Left ventricle myocardium inferior (tissue), 1 donor: ENCODE measurements around the gene TLL2. TPM values are rescaled to one million over a fixed set of nuclear protein-coding genes. Genes with fewer than 3 reads are reported as not detected.

Source experiments
- DNase-seq: peaks from one replicate; pipeline ENCODE4 v3.0.0-alpha.2; 2020
- H3K27ac ChIP-seq: fragments of 200-600 bp; replicated peaks from 2 replicates; pipeline ENCODE4 v1.8.0; 2021
- H3K27me3 ChIP-seq: fragments of 200-600 bp; 2 replicates; pipeline ENCODE4 v1.8.0; 2021; ENCODE audit warnings: low read depth
- H3K36me3 ChIP-seq: fragments of 200-600 bp; 2 replicates; pipeline ENCODE4 v1.8.0; 2021
- H3K4me1 ChIP-seq: fragments of 200-600 bp; 2 replicates; pipeline ENCODE4 v1.8.0; 2021
- H3K4me3 ChIP-seq: fragments of 200-600 bp; 2 replicates; pipeline ENCODE4 v1.8.0; 2021; ENCODE audit warnings: mild to moderate bottlenecking, moderate library complexity
- H3K9me3 ChIP-seq: fragments of 200-600 bp; replicated peaks from 2 replicates; pipeline ENCODE4 v1.8.0; 2021
- CTCF ChIP-seq: fragments of 200-600 bp; IDR thresholded peaks from 2 replicates; pipeline ENCODE4 v1.8.0; 2021; ENCODE audit warnings: antibody characterized with exemption, mild to moderate bottlenecking, borderline replicate concordance
- intact Hi-C: fragments of 100-400 bp; cut with micrococcal nuclease; formaldehyde crosslinking; loops from one replicate; pipeline ENCODE4 v1.11.0; 2022
- total RNA-seq: library from RNA; stranded (reverse); fragmentation: NEBNext Ultra II Directional; extraction: Animal tissue kit (Norgen Biotek cat#: 25700); gene quantifications from one replicate; pipeline ENCODE4 v1.2.1, GENCODE V29; 2021
- donor health status: DM: no; HTN: yes; CAD: no; lungs with severe emphysema.

TLL2 gene
- total RNA-seq, 1 donor from 2014 or later = 7.0 TPM

DNA sequence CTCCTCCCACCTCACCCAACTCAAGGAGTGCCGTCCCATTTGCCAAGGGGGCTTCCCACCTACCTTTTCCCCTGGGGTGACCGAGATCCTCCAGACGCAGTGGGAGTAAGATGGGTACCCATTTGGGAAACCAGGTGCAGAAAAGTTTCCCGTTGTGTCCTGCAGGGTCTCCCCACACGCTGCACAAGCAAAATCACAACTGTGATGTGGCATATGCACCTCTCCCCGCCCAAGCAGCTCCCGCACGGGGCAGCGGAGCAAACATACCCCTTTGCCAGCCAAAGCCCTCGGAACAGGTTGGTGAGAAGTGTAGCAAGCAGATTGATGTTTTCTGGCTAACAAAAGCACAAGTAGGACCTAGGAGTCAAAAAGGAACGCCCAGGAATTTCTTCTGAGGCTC lies 103.4 kb downstream of the TLL2 start:
- Histone ChIP-seq H3K4me3 (no peak overlapping the region), H3K27ac (no peak overlapping the region), H3K27me3 (peaks cover 14% of the 10 kb centered on the region), H3K9me3 (no peaks in the 10 kb centered on the region), H3K4me1 (peaks cover 39% of the 10 kb centered on the region), H3K36me3 (no peaks in the 10 kb centered on the region)
- TF ChIP-seq CTCF = no peak
- DNase-seq = no peak
- intact Hi-C loops = no loop called here

GRCh38 chr10:96408201-96408600 lies 105.5 kb downstream of the TLL2 start:
- no peak overlapping the region for H3K27ac ChIP-seq
- H3K4me1 ChIP-seq = peaks cover 20% of the 10 kb centered on the region
- no peak for TF ChIP-seq CTCF
- intact Hi-C loops = no loop called here
- no peaks in the 10 kb centered on the region for H3K36me3 ChIP-seq
- H3K27me3 ChIP-seq = peaks cover 10% of the 10 kb centered on the region
- DNase-seq = no peak
- H3K9me3 ChIP-seq = no peaks in the 10 kb centered on the region
- no peak overlapping the region for H3K4me3 ChIP-seq

DNA sequence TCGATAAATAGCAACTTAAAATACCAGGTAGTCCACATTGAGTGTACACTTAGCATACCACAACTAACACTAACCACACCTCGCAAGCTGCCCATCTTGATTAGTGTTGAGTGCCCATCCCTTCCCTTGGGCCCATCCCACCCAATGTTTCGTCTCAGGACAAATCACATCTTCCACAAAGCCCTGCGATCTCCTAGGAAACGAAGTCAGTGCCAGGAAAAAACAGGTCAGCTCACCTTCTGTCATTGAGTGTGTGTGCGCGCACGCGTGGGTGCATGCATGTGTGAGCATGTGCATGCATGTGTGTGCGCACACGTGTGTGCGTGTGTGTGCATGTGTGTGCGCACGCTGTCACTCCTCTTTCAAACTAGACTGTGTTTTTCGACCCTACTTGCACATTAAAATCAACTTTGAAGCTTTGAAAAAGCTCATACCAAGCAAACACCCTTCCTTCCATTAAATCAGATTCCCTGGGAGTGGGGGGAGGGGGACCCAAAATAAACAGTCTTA lies 106.1 kb downstream of the TLL2 start:
- H3K4me3 ChIP-seq = no peak overlapping the region
- intact Hi-C loops = no loop called here
- H3K27ac ChIP-seq = no peak overlapping the region
- no peaks in the 10 kb centered on the region for H3K36me3 ChIP-seq
- no peak for DNase-seq
- H3K9me3 ChIP-seq = no peaks in the 10 kb centered on the region
- peaks cover 14% of the 10 kb centered on the region for H3K4me1 ChIP-seq
- no peak for TF ChIP-seq CTCF
- H3K27me3 ChIP-seq = peaks cover 10% of the 10 kb centered on the region

DNA sequence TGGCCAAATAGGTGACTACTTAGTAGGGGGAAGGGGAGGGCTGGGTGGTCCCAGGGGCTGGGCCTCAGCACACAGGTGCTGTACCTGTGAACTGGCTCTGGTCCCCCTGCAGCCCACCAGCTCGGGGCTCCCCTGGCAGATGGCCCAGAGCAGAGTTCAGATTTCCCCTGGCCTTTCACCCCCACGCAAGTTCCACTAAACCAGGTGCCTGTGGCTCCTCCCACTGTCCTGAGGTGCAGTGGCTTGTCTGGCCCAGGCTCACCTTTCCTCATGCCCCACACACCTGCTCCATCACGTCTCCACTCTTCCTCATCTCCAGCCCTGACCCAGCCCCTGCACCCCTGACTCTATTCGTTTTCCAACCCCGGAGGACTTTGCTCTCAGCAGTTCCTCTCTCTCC lies 107.6 kb downstream of the TLL2 start:
- no peak for TF ChIP-seq CTCF
- H3K27me3 ChIP-seq = peaks cover 10% of the 10 kb centered on the region

GRCh38 chr10:96402417-96403305 lies 111.1 kb downstream of the TLL2 start:
- Histone ChIP-seq H3K27me3 (peaks cover 5% of the 10 kb centered on the region), H3K4me3 (no peak overlapping the region), H3K9me3 (no peaks in the 10 kb centered on the region), H3K27ac (no peak overlapping the region), H3K4me1 (peaks cover 41% of the 10 kb centered on the region), H3K36me3 (no peaks in the 10 kb centered on the region)
- intact Hi-C loops = no loop called here
- DNase-seq = no peak
- no peak for TF ChIP-seq CTCF

More for the DNA sequence above, 107.6 kb downstream of the TLL2 start:
- intact Hi-C loops = no loop called here
- Histone ChIP-seq H3K9me3 (no peaks in the 10 kb centered on the region), H3K4me3 (no peak overlapping the region), H3K27ac (no peak overlapping the region), H3K4me1 (peaks cover 7% of the 10 kb centered on the region), H3K36me3 (no peaks in the 10 kb centered on the region)
- no peak for DNase-seq
